Stimulated activated naive CD4-positive, alpha-beta T cell treated with Interleukin-2 at 50 U/mL for 16 hours (primary cell): ENCODE data around the gene SH3D21.

Experiments used
- DNase-seq: peaks from one replicate; lab custom pipeline; 2025; lab: John Stamatoyannopoulos, UW

The SH3D21 gene

DNA sequence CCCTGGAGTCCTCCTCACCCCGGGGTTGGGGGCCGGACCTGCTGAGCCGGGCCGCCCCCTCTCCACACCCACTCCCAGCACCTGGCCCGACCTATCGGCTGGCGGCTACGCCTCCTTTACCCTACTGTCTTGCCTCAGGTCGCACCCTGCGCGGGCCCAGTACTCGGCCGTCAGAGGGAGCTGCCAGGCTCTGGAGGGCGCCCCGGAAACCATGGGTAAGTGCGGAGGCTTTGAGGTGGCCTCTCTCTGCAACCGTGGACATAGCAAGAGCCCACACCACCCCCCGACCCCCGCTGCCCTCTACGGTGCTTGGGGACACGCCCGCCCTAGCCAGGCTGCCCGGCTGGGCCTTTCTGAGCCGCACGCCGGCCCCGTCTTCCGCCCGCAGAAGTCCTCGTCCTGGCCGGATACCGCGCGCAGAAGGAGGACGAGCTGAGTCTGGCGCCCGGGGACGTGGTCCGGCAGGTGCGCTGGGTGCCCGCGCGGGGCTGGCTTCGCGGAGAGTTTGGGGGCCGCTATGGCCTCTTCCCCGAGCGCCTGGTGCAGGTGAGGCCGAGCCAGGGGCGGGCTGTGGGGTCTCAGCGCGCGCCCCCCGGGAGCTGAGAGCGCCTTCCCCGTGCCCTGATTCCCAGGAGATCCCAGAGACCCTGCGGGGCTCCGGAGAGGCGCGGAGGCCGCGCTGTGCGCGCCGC lies at the start of gene SH3D21:
SH3D21 (plus strand) TSS at position 159 of the 692 bp plus-strand sequence; CDS start at position 212, 53 bp downstream.
- DNase-seq = peak; percentile 54

DNA sequence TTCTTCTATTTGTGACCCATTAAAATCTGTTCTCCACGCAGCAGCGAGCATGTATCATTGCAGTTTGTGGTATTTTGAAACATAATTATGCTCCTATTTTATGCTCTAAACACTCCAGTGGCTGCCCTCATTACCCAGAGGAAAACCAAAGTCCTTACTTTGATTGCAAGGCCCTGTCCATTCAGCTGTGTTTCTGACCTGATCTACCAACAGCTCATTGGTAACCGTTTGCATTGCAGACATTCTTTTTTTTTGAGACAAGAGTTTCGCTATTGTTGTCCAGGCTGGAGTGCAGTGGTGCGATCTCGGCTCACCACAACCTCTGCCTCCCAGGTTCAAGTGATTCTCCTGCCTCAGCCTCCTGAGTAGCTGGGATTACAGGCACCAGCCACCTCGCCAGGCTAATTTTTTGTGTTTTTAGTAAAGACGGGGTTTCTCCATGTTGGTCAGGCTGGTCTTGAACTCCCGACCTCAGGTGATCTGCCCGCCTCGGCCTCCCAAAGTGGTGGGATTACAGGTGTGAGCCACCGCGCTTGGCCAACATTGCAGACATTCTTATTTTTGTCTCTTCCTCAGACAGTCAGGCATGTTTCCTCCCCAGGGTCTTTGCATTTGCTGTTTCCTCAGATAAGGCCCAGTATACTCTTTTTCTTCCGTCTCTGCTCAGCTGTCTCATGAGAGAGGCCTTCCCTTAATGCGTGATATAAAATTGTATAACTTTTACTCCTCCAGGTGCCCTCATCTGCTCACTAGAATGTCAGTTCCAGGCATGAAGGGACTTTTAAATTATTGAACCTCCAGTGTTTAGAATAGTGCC lies 49.4 kb upstream of the SH3D21 start:
- DNase-seq = no peak

DNA sequence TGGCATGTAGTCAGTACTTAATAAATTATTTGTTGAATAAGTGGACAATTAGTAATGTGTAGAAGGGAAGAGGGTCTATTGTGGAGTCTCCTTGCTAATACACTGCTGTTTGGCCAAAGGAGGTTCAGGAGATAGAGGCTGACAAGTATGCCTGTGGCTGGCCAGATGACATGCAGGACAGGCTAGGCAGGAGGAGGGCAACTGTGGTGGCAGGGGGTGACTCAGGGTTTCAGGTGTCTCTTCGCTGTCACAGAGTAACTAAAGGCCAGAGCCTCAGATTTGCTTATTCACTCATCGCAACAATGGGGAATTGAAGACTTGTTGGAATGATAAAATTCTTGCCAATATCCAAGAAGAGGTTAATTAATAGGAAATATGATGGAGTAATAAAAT lies 48.8 kb upstream of the SH3D21 start:
- DNase-seq = no peak

DNA sequence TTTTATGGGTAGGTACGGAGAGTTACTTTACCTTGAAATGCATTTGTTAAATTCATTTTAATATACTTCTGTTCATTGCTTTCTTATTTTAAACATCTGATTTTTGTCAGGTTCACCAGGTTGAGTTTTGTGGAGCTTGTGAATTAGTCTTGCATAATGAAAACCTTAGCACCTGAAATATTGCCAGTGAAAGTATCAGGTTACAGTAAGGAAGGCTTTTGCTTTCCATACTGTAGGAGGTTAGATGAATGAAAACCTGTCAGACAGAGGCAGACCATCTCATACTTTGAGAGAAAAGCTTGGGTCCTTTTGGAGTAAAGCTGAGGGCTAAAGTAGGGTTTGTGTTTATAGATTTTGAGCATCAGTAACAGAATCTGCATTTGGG lies 47.2 kb upstream of the SH3D21 start:
- no peak for DNase-seq

DNA sequence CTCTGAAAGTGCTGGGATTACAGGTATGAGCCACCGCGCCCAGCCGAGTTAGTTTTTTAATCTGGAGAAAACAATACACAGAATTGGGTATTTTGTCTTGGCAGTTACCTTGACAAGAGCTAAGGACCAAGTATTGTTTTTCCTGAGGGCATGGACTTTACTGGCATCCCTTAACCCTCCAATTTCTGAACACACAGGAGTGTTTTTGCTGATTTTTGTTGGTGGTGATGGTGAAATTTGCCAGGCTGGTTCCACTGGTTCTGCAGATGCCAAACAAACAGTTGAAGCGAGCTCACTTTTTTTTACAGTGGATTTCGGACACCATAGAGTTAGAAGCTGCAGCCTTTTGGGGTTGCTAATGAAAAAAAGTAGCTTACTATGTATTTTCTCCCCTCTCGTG lies 37.2 kb upstream of the SH3D21 start:
- no peak for DNase-seq

DNA sequence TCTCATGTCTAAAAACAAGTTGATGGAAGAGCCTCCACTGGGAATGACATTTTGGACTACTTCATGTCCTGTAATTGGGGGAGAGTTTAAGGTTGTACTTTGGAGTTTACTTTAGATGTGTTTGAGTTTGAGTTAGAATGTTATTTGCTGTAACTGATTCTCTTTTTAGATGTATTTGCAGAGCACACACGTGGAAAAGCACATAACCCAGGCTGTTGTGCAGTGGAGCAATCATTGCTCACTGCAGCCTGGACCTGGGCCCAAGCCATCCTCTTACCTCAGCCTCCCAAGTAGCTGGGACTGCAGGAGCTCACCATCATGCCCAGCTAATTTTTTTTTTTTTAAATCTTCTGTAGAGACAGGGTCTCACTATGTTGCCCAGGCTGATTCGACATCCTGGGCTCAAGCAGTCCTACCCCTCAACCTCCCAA lies 36.7 kb upstream of the SH3D21 start:
- DNase-seq = no peak

DNA sequence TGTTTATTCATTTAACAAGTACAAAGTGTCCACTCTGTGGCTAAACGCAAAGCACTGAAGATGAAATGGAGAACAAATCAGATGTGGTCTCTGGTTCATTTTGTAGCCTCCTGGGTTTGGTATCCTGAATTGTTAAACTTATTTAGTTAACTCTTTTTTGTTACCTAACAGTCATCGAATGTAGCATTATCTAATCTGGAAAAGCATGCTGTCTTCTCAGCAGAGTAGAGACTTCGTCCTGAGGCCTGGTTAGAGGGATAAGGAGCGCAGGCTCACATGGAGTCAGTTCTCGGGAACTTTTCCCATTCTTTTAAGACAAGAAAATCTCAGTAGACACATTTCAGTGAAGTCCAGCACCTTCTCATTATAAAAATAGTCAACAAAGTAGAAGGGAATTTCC lies 33.1 kb upstream of the SH3D21 start:
- no peak for DNase-seq

DNA sequence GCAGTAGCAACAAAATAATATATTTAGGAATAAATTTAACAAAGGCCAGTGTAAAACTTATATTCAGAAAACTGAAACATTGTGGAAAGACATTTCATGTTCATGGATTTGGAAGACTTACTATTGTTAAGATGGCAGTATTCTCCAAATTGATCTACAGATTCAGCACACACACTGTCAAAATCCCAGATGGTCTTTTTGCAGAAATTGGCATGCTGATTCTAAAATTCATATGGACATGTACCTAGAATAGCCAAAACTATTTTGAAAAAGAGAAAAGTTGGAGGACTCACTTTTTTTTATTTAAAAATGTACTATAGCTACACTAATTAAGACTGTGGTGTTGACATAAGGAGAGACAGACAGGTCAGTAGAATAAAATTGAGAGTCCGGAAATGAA lies 32.0 kb upstream of the SH3D21 start:
- no peak for DNase-seq

DNA sequence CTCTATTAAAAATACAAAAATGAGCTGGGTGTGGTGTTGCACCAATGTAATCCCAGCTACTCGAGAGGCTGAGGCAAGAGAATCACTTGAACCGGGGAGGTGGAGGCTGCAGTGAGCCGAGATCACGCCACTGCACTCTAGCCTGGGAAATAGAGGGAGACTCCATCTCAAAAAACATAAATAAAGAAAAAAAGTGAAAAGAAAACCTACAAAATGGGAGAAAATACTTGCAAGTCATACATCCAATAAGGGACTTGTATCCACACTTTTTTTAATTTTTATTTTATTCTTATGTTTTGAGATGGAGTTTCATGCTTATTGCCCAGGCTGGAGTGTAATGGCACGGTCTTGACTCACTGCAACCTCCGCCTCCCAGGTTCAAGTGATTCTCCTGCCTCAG lies 29.5 kb upstream of the SH3D21 start:
- DNase-seq = no peak

DNA sequence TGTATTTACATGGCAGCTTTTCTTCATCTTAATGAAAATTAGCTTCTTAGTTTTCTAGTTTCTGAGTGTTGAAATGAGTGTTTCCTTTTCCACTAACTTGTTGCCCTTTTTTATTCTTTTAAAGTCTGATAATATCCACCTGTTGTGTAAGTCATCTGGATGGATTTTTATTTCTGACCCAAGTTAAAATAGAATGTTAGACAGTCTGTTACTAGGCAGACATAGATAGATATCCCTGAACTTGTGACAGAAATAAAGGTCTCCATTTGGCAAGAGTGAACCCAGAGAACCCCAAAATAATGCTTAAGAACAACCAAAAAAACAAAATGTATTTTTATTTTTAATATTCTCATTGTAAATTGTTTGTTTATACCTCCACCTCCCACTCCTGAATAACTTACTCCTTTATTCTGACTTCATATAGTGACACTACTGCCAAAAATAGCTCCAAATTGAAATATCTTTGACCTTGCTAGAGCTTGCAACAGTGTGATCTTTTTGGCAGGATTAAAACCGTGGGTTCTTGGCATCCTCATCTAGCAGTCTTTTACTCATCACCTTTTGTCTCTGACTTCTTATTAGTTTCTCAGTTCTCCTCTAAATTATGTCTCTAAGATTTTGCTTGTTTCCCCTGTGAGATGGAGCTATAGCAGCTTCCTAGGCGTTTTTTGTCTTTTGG lies 26.9 kb upstream of the SH3D21 start:
- no peak for DNase-seq

DNA sequence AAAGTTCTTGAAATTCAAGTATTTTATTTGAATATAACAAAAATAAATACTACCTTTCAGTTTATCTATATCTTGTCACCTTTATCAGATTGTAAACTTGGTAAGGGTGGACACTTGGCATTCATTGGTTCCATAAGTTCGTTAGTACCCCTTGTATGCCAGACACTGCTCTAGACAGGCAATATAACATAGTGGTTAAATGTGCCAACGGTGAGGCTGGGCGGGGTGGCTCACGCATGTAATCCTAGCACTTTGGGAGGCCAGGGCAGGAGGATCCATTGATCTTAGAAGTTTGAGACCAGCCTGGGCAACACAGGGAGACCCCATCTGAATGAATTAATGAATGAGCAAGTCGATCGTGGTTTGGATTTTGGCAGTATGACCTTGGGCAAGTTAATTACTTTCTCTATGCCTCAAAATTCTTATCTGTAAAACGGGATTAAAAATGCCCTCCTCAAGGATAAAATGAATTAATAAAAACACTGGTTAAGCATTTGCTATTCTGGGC lies 26.3 kb upstream of the SH3D21 start:
- DNase-seq = no peak

DNA sequence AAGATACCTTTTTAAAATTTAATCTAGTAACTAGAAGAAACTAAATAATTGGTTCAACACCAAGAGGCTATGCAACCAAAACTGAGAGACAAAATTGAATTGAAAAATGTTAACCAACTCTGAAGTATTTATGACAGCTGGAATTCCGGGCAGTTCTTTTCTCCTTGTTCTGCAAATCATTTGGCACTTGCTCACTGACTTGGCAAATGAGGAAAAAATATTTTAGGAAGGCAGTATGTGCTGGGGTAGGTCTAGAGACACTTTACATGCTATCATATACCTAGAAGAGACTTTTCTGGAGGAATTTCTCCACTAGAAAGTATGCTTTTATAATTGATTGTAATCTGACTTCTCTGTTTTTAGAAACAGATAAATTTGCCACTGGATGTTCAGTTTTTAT lies 22.1 kb upstream of the SH3D21 start:
- DNase-seq = no peak

DNA sequence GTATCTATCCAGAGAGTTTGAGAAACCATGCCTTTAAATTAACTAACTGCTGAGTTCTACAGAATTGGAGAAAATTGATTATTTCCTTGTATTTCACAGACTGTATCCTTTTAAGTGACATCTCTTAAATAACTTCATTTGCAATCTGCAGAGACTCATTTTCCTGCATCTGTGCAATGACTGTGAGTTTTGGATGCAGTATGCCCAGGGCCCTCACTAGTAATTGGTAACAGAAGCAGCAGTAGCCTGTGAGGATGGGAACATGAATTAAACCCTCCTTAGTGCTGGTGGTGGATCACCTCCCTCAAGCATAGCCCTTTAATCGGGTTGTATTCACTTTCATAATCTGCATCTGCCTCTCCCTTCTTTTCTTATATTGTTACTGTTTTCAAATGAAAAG lies 21.7 kb upstream of the SH3D21 start:
- DNase-seq = no peak

DNA sequence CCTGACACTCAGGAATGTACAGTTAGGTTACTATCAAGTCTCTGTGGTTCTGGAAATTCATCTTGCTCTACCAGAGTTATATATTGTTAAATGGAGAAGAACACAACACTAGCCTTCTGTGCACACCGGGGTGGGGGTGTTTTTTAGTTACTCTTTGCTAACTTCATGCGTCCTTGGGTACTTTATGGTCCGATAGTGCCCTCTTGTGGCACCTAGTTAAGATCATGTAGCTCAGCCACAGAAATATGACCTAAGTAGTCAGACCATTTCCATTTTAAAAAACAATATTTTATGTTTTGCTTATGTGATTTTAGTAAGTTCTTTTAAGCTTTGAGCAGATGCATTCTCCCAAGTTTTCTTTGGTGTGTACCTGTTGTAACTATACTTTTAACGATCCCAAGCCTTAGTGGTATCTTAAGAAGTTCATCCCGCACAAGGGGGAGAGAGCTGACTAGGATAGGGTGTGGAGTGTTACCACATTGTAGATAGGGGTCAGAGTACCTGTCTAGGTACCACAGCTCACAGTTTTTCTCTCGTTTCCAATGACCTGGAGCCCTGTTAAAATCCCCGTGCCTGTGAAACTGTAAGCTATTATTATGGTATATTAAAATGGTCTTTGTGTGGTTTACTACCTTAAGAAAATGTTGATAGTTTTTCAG lies 20.6 kb upstream of the SH3D21 start:
- DNase-seq = peak; percentile 50

DNA sequence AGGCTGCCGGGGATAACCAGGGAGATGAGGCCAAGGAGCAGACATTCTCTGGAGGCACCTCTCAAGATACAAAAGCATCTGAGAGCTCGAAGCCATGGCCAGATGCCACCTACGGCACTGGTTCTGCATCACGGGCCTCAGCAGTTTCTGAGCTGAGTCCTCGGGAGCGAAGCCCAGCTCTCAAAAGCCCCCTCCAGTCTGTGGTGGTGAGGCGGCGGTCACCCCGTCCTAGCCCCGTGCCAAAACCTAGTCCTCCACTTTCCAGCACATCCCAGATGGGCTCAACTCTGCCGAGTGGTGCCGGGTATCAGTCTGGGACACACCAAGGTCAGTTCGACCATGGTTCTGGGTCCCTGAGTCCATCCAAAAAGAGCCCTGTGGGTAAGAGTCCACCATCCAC lies 19.4 kb upstream of the SH3D21 start:
- no peak for DNase-seq

DNA sequence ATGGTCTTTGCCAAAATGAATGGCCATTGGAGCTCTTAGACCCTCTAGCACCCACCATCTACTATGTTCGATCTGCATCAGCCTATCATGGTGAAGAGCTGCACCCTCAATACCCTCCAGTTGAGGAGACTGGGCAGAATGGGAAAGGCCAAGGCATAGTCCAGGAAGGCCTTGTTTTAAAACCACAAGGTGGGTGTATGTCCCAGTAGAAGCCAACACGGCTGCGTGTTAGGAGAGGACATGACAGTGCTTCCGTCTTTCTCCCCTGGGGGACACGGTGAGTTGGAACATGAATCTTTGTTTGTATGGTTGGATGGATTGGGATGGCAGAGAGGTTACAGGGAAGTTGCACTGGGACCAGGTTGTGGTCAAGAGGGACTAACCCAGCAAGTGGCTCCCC lies 18.6 kb upstream of the SH3D21 start:
- DNase-seq = no peak

DNA sequence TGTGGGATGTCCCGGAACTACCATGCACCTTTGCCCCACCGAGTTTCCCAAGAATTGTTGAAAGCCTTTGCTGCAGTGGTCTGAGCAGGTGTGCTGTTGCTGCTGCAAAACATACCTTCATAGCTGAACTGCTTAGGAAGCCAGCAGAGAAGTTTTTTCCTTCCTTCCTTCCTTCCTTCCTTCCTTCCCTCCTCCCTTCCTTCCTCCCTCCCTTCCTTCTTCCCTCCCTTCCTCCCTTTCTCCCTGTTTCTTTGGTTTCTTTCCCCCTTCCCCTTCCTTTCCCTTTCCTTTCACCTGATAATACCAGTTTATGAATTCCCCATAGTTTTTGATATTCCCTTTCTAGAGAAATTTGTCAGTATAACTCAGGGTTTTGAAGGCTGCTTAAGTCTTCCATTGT lies 10.8 kb upstream of the SH3D21 start:
- DNase-seq = no peak

DNA sequence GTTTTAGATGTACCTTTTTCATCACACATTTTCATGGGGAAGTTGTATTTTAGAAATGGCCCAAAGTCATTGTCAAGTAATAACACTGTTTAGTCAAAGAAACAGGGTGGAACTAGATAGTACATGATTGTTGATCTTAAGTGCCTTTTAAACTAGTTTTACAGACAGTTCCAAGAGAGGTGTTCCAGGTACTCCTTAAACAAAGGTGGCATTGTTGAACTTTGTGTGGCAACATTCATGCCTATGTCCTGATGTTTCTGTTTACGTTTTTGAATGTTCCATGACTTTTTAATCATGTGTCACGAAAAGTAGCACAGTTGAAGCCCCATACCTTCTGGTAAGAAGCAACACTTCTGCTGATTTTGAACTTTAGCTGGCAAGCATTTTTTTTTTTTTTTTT lies 9.1 kb upstream of the SH3D21 start:
- no peak for DNase-seq

DNA sequence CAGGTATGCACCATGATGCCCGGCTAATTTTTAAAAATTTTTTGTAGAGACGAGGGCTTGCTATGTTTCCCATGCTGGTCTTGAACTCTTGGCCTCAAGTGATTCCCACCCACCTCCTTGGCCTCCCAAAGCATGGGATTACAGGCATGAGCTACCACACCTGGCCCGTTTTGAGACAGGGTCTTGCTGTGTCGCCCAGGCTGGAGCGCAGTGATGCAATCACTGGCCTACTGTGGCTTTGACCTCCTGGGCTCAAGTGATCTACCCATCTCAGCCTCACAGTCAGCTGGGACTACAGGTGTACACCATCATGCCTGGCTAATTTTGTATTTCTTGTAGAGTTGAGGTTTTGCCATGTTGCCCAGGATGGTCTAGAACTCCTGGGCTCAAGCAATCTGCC lies 7.5 kb upstream of the SH3D21 start:
- no peak for DNase-seq

DNA sequence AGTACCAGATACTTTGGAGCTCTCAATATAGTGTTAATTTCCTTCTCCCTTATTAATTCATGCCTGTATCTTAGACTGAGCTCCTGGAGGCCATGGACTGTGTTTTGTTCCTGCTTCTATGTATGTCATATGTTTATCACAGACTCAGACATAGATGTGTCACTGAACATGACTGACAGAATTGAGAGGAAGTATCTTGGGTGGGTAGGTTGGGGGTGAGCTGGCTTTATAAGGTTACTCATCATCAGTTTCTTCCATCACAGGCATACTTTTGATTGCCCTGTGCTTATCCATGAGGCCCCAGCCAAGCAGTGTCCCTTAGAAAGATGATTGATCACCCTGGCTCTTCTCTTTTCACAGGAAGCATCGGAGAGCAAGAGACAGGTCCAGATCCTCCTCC lies 5.6 kb upstream of the SH3D21 start:
- DNase-seq = peak; percentile 11

DNA sequence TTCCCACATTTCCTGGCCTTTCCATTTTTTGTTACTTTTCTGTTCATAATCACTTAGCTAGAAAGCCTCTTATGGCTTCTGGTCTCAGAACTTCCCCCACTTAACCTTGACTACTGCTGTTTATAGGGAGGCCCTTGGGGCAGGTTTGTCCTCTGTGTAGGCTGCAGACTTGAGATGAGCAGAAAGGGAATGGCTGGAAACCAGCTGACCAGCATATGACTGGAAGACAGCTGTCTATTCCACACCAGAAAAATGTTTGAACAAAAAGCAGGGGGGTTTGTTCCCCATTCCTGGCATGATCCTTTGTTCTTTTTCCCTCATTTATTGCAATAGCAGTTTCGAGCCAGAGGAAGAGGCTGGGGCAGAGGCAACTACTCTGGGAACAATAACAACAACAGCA lies 4.9 kb upstream of the SH3D21 start:
- DNase-seq = no peak

DNA sequence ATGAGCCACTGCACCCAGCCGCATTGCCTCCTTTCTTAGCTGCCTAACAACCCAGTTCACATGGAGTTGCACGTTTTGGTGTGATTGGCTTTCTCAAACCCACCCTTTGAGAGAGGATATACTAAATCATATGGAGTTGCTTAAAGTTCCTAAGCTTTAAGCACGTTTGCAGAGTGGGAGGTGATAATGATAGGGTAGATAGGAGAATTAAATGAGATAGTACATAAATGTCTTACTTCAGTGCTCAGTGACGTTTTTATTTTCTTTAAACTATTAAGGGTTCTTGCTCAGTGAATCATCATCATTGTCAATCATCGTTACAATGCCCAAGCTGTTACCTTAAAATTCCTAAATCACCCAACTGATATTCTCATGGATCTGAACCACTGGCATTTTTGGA lies 2.9 kb upstream of the SH3D21 start:
- DNase-seq = no peak
